Liver (tissue), 9 donors: Measurements from ENCODE around the gene RNF149. TPM values are rescaled to one million over a fixed set of nuclear protein-coding genes. Genes with fewer than 3 reads are reported as not detected.

ENCODE experiments used
- DNase-seq: peaks from one replicate; pipeline ENCODE4 v3.0.0-alpha.2; 2017; ENCODE audit warnings: low spot score
- H3K27ac ChIP-seq, 2 donors: one replicate each; pipeline ENCODE4 v1.7.0; 2013; ENCODE audit warnings: inconsistent platforms in 2 of 2, low read length in 2 of 2, control low read depth in 1 of 2, low read depth in 1 of 2, mild to moderate bottlenecking in 1 of 2
- H3K27me3 ChIP-seq, 4 donors: one replicate each; pipeline versions ENCODE4 v1.6.1 to v1.7.0; 2013; ENCODE audit warnings: low read length in 3 of 4, inconsistent platforms in 1 of 4, mild to moderate bottlenecking in 1 of 4, moderate library complexity in 1 of 4; ENCODE audit not compliant: control insufficient read depth in 4 of 4, insufficient read depth in 4 of 4
- H3K36me3 ChIP-seq, 4 donors: one replicate each; pipeline versions ENCODE4 v1.6.1 to v1.7.0; 2013; ENCODE audit warnings: low read length in 3 of 4, mild to moderate bottlenecking in 3 of 4, low read depth in 1 of 4, moderate library complexity in 1 of 4; ENCODE audit not compliant: control insufficient read depth in 4 of 4, insufficient read depth in 3 of 4
- H3K4me1 ChIP-seq, 4 donors: one replicate each; pipeline versions ENCODE4 v1.6.1 to v1.7.0; 2013; ENCODE audit warnings: low read length in 3 of 4, mild to moderate bottlenecking in 3 of 4, moderate library complexity in 1 of 4; ENCODE audit not compliant: control insufficient read depth in 4 of 4, insufficient read depth in 4 of 4
- H3K4me3 ChIP-seq, 3 donors: one replicate each; pipeline versions ENCODE4 v1.6.1 to v1.7.0; 2013; ENCODE audit warnings: low read length in 3 of 3, control low read depth in 1 of 3, low read depth in 1 of 3, mild to moderate bottlenecking in 1 of 3
- H3K9ac ChIP-seq, 2 donors: one replicate each; pipeline ENCODE4 v1.7.0; 2013; ENCODE audit warnings: low read length in 2 of 2, mild to moderate bottlenecking in 2 of 2, moderate library complexity in 2 of 2, control low read depth in 1 of 2, low read depth in 1 of 2
- H3K9me3 ChIP-seq, 4 donors: one replicate each; pipeline versions ENCODE4 v1.6.1 to v1.7.0; 2013; ENCODE audit warnings: low read length in 3 of 4; ENCODE audit not compliant: control insufficient read depth in 4 of 4
- FOXA1 ChIP-seq: IDR thresholded peaks from 2 replicates; pipeline ENCODE4 v1.6.1; 2016; ENCODE audit warnings: antibody characterized with exemption
- FOXA2 ChIP-seq: IDR thresholded peaks from 2 replicates; pipeline ENCODE4 v1.6.1; 2016; ENCODE audit warnings: antibody characterized with exemption
- GABPA ChIP-seq, 2 donors: IDR thresholded peaks in 1 of 2; conservative IDR thresholded peaks in 1 of 2; 2 replicates each; pipeline ENCODE4 v1.6.1; 2016; ENCODE audit warnings: antibody characterized with exemption in 2 of 2, mild to moderate bottlenecking in 1 of 2, moderate library complexity in 1 of 2
- JUND ChIP-seq, 2 donors: IDR thresholded peaks; 2 replicates each; pipeline ENCODE4 v1.6.1; 2016; ENCODE audit warnings: antibody characterized with exemption in 2 of 2
- NR2F2 ChIP-seq: IDR thresholded peaks from 2 replicates; pipeline ENCODE4 v1.6.1; 2016; ENCODE audit warnings: antibody characterized with exemption
- RXRA ChIP-seq, 2 donors: IDR thresholded peaks; 2 replicates each; pipeline ENCODE4 v1.6.1; 2017 to 2018; ENCODE audit warnings: antibody characterized with exemption in 2 of 2, mild to moderate bottlenecking in 1 of 2
- SP1 ChIP-seq: IDR thresholded peaks from 2 replicates; pipeline ENCODE4 v1.6.1; 2018; ENCODE audit warnings: antibody characterized with exemption, mild to moderate bottlenecking
- TAF1 ChIP-seq: conservative IDR thresholded peaks from 2 replicates; pipeline ENCODE4 v1.6.1; 2016; ENCODE audit warnings: antibody characterized with exemption, mild to moderate bottlenecking
- YY1 ChIP-seq: IDR thresholded peaks from 2 replicates; pipeline ENCODE4 v1.6.1; 2016; ENCODE audit warnings: antibody characterized with exemption, mild to moderate bottlenecking
- WGBS: extraction: QIAGEN DNeasy Blood & Tissue Kit; methylation state at CpG from one replicate; pipeline ENCODE4 v1.1.7; 2013; 5-methylcytosine and 5-hydroxymethylcytosine counted together
- polyA plus RNA-seq, 2 donors: library from polyadenylated mRNA; stranded (reverse) in 1 of 2; unstranded in 1 of 2; fragments of 200-250 nt in 1 of 2; fragments of >200 nt in 1 of 2; fragmentation: Nextera tagmentation in 1 of 2; extraction: Ambion mirVana in 1 of 2; gene quantifications; one replicate each; pipeline versions ENCODE4 v1.2.1 to v1.2.3, GENCODE V29; 2013 to 2015
- total RNA-seq, 2 donors: library from RNA; depleted of rRNA; stranded (reverse); fragments of >200 nt; gene quantifications; one replicate each; pipeline ENCODE4 v1.2.3, GENCODE V29; 2014
- TF ChIP-seq, protein P1 (sequence below): IDR thresholded peaks from 2 replicates; pipeline ENCODE4 v1.6.1; 2016; ENCODE audit warnings: antibody characterized with exemption, mild to moderate bottlenecking
- TF ChIP-seq, protein P2 (sequence below): fragments of 150-350 bp; IDR thresholded peaks from 2 replicates; pipeline ENCODE4 v1.5.1; 2017; ENCODE audit warnings: improper control_type of control experiment, low read depth, low read length; ENCODE audit not compliant: missing input control
- TF ChIP-seq, protein P3 (sequence below): IDR thresholded peaks from 2 replicates; pipeline ENCODE4 v1.6.1; 2016; ENCODE audit warnings: antibody characterized with exemption
- donor health status: healthy.
- donor health status: healthy.
- donor health status: healthy.
- donor health status: healthy.
- donor health status: healthy.

Gene RNF149
- total and polyA plus RNA-seq, 4 donors = 14.1 to 54.7 (median 29.1) TPM

DNA sequence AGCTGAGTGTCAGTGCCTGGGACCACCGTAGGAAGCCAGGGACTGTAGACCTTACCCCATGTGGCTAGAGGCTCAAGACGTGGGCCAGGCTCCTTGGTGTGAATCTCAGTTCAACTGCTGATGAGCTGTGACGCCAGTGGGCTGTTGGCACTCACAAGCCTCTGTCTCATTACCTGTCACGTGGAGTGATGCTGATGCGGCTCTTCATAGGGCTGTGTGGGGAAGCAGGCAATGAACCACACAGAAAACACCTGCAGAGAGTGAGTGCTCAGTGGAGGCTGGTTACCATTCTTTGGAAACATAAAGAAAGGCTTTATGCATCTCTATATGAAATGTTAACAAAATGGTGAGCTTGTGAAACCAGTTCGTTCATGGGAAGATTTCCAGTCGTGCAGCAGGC lies 42.7 kb upstream of the RNF149 start:
- WGBS = 89% methylated on average over 7 of the region's 7 CpGs
- no peaks in the 10 kb centered on the region for H3K9me3 ChIP-seq
- H3K36me3 ChIP-seq = no peaks in the 10 kb centered on the region
- no peaks in the 10 kb centered on the region for H3K27me3 ChIP-seq
- no peaks in the 10 kb centered on the region for H3K4me1 ChIP-seq
- H3K9ac ChIP-seq = no peak overlapping the region
- no peak overlapping the region for H3K27ac ChIP-seq
- TF ChIP-seq TAF1 = no peak
- no peak for TF ChIP-seq JUND (IDR thresholded peaks at IDR 0.05)
- TF ChIP-seq, protein P1, sequence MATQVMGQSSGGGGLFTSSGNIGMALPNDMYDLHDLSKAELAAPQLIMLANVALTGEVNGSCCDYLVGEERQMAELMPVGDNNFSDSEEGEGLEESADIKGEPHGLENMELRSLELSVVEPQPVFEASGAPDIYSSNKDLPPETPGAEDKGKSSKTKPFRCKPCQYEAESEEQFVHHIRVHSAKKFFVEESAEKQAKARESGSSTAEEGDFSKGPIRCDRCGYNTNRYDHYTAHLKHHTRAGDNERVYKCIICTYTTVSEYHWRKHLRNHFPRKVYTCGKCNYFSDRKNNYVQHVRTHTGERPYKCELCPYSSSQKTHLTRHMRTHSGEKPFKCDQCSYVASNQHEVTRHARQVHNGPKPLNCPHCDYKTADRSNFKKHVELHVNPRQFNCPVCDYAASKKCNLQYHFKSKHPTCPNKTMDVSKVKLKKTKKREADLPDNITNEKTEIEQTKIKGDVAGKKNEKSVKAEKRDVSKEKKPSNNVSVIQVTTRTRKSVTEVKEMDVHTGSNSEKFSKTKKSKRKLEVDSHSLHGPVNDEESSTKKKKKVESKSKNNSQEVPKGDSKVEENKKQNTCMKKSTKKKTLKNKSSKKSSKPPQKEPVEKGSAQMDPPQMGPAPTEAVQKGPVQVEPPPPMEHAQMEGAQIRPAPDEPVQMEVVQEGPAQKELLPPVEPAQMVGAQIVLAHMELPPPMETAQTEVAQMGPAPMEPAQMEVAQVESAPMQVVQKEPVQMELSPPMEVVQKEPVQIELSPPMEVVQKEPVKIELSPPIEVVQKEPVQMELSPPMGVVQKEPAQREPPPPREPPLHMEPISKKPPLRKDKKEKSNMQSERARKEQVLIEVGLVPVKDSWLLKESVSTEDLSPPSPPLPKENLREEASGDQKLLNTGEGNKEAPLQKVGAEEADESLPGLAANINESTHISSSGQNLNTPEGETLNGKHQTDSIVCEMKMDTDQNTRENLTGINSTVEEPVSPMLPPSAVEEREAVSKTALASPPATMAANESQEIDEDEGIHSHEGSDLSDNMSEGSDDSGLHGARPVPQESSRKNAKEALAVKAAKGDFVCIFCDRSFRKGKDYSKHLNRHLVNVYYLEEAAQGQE = no peak
- no peak for TF ChIP-seq RXRA (IDR thresholded peaks at IDR 0.05)
- no peak for TF ChIP-seq FOXA1
- no peak for TF ChIP-seq SP1
- TF ChIP-seq, protein P2, sequence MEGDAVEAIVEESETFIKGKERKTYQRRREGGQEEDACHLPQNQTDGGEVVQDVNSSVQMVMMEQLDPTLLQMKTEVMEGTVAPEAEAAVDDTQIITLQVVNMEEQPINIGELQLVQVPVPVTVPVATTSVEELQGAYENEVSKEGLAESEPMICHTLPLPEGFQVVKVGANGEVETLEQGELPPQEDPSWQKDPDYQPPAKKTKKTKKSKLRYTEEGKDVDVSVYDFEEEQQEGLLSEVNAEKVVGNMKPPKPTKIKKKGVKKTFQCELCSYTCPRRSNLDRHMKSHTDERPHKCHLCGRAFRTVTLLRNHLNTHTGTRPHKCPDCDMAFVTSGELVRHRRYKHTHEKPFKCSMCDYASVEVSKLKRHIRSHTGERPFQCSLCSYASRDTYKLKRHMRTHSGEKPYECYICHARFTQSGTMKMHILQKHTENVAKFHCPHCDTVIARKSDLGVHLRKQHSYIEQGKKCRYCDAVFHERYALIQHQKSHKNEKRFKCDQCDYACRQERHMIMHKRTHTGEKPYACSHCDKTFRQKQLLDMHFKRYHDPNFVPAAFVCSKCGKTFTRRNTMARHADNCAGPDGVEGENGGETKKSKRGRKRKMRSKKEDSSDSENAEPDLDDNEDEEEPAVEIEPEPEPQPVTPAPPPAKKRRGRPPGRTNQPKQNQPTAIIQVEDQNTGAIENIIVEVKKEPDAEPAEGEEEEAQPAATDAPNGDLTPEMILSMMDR = no peak
- H3K4me3 ChIP-seq = no peak overlapping the region
- DNase-seq = no peak

DNA sequence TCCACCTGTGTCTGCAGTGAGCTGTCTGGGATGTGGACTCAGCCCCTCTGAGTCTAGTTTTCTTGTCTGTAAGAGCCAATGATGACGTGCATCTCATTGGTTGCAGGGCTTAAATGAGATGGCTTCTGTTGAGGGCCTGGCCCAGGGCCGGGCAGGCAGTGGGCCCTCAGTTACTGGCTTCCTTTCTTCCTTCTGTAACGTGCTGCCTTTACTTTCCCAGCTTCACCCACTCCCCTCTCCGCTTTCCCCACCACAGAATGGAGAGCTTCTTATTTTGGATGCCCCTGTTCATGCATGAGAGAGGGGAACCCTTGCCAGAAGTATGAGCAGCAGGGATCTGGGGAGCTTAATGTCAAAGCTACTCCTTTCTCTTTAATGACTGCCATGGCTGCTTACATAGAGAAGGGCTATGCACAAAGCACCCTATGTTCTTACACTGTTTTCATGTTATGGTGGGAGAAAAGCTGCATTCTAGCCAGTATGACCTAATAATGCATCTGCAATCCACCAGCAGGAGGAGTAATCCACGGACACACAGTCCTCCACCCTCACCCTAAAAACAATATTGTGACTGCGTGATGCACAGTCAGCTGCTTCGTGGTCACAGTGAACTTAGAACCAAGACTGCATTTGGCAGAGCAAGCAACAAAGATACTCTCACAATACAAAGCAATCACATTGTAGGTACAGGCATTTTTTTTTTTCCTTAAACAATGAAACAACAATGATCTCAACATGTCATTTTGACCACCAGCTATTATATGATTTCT lies 41.6 kb upstream of the RNF149 start:
- no peak overlapping the region for H3K9ac ChIP-seq
- no peaks in the 10 kb centered on the region for H3K4me1 ChIP-seq
- no peaks in the 10 kb centered on the region for H3K9me3 ChIP-seq
- no peaks in the 10 kb centered on the region for H3K27me3 ChIP-seq
- no peak overlapping the region for H3K27ac ChIP-seq
- 79% methylated on average over 7 of the region's 7 CpGs for WGBS
- TF ChIP-seq, protein P3, sequence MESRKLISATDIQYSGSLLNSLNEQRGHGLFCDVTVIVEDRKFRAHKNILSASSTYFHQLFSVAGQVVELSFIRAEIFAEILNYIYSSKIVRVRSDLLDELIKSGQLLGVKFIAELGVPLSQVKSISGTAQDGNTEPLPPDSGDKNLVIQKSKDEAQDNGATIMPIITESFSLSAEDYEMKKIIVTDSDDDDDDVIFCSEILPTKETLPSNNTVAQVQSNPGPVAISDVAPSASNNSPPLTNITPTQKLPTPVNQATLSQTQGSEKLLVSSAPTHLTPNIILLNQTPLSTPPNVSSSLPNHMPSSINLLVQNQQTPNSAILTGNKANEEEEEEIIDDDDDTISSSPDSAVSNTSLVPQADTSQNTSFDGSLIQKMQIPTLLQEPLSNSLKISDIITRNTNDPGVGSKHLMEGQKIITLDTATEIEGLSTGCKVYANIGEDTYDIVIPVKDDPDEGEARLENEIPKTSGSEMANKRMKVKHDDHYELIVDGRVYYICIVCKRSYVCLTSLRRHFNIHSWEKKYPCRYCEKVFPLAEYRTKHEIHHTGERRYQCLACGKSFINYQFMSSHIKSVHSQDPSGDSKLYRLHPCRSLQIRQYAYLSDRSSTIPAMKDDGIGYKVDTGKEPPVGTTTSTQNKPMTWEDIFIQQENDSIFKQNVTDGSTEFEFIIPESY = no peak
- no peak for TF ChIP-seq GABPA (IDR thresholded peaks at IDR 0.05 in 1 of 2, conservative IDR thresholded peaks at IDR 0.05 in 1 of 2)
- TF ChIP-seq, protein P1 = no peak
- no peak for TF ChIP-seq SP1
- TF ChIP-seq TAF1 = no peak
- TF ChIP-seq FOXA2 = no peak
- TF ChIP-seq FOXA1 = no peak
- TF ChIP-seq, protein P2 = no peak
- no peak for TF ChIP-seq NR2F2
- TF ChIP-seq YY1 = no peak
- no peak for TF ChIP-seq RXRA (IDR thresholded peaks at IDR 0.05)
- no peak for DNase-seq
- no peak overlapping the region for H3K4me3 ChIP-seq
- no peaks in the 10 kb centered on the region for H3K36me3 ChIP-seq
